Gastroesophageal sphincter (tissue), 4 donors: ENCODE data around the gene SNX5. TPM values are rescaled to one million over a fixed set of nuclear protein-coding genes. Genes with fewer than 3 reads are reported as not detected.
A peak's percentile ranks its signal among the peaks of the same experiment; 100 is the strongest.

Experiments
- ATAC-seq: fragments of 150-250 bp; one replicate; pipeline ENCODE4 v1.9.1; 2016; ENCODE audit warnings: mild to moderate bottlenecking, moderate library complexity
- H3K27ac ChIP-seq, 4 donors: fragments of 200-600 bp; sonication (generic) in 3 of 4; 1 replicate in 3 of 4; 2 replicates in 1 of 4; pipeline ENCODE4 v1.5.1; 2016 to 2019
- H3K27me3 ChIP-seq: fragments of 200-600 bp; sonication (generic); one replicate; pipeline ENCODE4 v1.5.1; 2019
- H3K36me3 ChIP-seq, 2 donors: fragments of 200-600 bp; sonication (generic); one replicate each; pipeline ENCODE4 v1.5.1; 2019; ENCODE audit warnings: control low read depth in 1 of 2
- H3K4me1 ChIP-seq, 3 donors: fragments of 200-600 bp; sonication (generic); 1 replicate in 2 of 3; 2 replicates in 1 of 3; pipeline ENCODE4 v1.5.1; 2016 to 2019; ENCODE audit warnings: control low read depth in 2 of 3
- H3K4me3 ChIP-seq, 2 donors: fragments of 200-600 bp; sonication (generic); one replicate each; pipeline ENCODE4 v1.5.1; 2019; ENCODE audit warnings: mild to moderate bottlenecking in 1 of 2, moderate library complexity in 1 of 2
- H3K9me3 ChIP-seq, 3 donors: fragments of 200-600 bp; sonication (generic); one replicate each; pipeline ENCODE4 v1.5.1; 2017 to 2019; ENCODE audit warnings: control low read depth in 2 of 3
- CTCF ChIP-seq, 4 experiments: fragments of 200-600 bp in 2 of 4; fragments of 450-650 bp in 2 of 4; sonication (generic) in 1 of 4; IDR thresholded peaks; one replicate each; pipeline ENCODE4 v1.5.1; 2017 to 2019; ENCODE audit warnings: antibody characterized with exemption in 4 of 4, mild to moderate bottlenecking in 2 of 4, moderate library complexity in 2 of 4
- EP300 ChIP-seq: sonication (generic); formaldehyde crosslinking; IDR thresholded peaks from one replicate; pipeline ENCODE4 v1.6.1; 2017; ENCODE audit warnings: antibody characterized with exemption, mild to moderate bottlenecking
- POLR2A ChIP-seq, 2 donors: fragments of 450-650 bp; IDR thresholded peaks; one replicate each; pipeline ENCODE4 v1.6.1; 2017; ENCODE audit warnings: antibody characterized with exemption in 2 of 2, mild to moderate bottlenecking in 2 of 2, moderate library complexity in 1 of 2
- POLR2AphosphoS5 ChIP-seq: sonication (generic); formaldehyde crosslinking; IDR thresholded peaks from one replicate; pipeline ENCODE4 v1.6.1; 2017; ENCODE audit warnings: antibody characterized with exemption
- WGBS, 2 donors: methylation state at CpG; one replicate each; pipeline ENCODE4 v1.1.5; 2018; ENCODE audit warnings: low coverage in 1 of 2; 5-methylcytosine and 5-hydroxymethylcytosine counted together
- total RNA-seq, 4 donors: library from RNA; depleted of rRNA; stranded (reverse); fragments of >200 nt; gene quantifications; one replicate each; pipeline ENCODE4 v1.1.0, GENCODE V29; 2016

Gene SNX5
- total RNA-seq, 4 donors from 2014 or later, result 47.5 to 90.9 (median 70.2) TPM

GRCh38 chr20:17938871-17939619 is 29.5 kb downstream of the SNX5 start:
- peak; percentile 64 for ATAC-seq
- Histone ChIP-seq H3K27ac (peak overlapping the region in 2 of 4 donors; percentile 13 to 72), H3K4me1 (peaks cover 0 to 54% (median 33%) of the 10 kb centered on the region in 3 donors)

GRCh38 chr20:17936761-17937732 is 31.5 kb downstream of the SNX5 start:
- TF ChIP-seq POLR2AphosphoS5 (peak; percentile 55), CTCF (IDR thresholded peaks at IDR 0.05) (no peak), EP300 (no peak), POLR2A (IDR thresholded peaks at IDR 0.05) (no peak)
- no peaks in the 10 kb centered on the region for H3K9me3 ChIP-seq

More at GRCh38 chr20:17938871-17939619, 29.5 kb downstream of the SNX5 start:
- Histone ChIP-seq H3K27me3 (no peaks in the 10 kb centered on the region), H3K9me3 (no peaks in the 10 kb centered on the region), H3K36me3 (peaks cover 0 to 38% of the 10 kb centered on the region in 2 donors), H3K4me3 (no peak overlapping the region)
- TF ChIP-seq POLR2A (IDR thresholded peaks at IDR 0.05), result no peak
- TF ChIP-seq EP300, result no peak
- TF ChIP-seq CTCF (IDR thresholded peaks at IDR 0.05), result peak in 3 of 4 experiments; percentile 83 to 89 (median 88)
- no peak for TF ChIP-seq POLR2AphosphoS5
- WGBS, 2 donors, result 11 to 26% methylated on average over 3 of the region's 13 CpGs

GRCh38 chr20:17936286-17936760 is 32.3 kb downstream of the SNX5 start:
- TF ChIP-seq CTCF (IDR thresholded peaks at IDR 0.05), result no peak
- no peak for TF ChIP-seq POLR2AphosphoS5
- TF ChIP-seq EP300, result no peak
- TF ChIP-seq POLR2A (IDR thresholded peaks at IDR 0.05), result no peak
- Histone ChIP-seq H3K27me3 (no peaks in the 10 kb centered on the region), H3K4me1 (peaks cover 0 to 54% (median 33%) of the 10 kb centered on the region in 3 donors), H3K9me3 (peaks cover 0 to 3% (median 0%) of the 10 kb centered on the region in 3 donors), H3K4me3 (no peak overlapping the region), H3K27ac (peak overlapping the region; percentile 41 to 77 (median 68)), H3K36me3 (peaks cover 0 to 11% of the 10 kb centered on the region in 2 donors)
- WGBS, 2 donors, result 36 to 38% methylated on average over 7 of the region's 8 CpGs
- peak; percentile 11 for ATAC-seq

More at GRCh38 chr20:17936761-17937732, 31.5 kb downstream of the SNX5 start:
- no peak overlapping the region for H3K4me3 ChIP-seq
- no peaks in the 10 kb centered on the region for H3K27me3 ChIP-seq
- WGBS, 2 donors, result 19 to 20% methylated on average over 3 to 17 of the region's 19 CpGs
- ATAC-seq, result peak; percentile 80
- H3K27ac ChIP-seq, result peak overlapping the region; percentile 41 to 77 (median 68)
- H3K36me3 ChIP-seq, result peaks cover 0 to 18% of the 10 kb centered on the region in 2 donors
- H3K4me1 ChIP-seq, result peaks cover 0 to 54% (median 33%) of the 10 kb centered on the region in 3 donors

- ATAC-seq, result no peak
- Histone ChIP-seq H3K4me1 (peaks cover 0 to 54% (median 33%) of the 10 kb centered on the region in 3 donors), H3K27ac (peak overlapping the region in 3 of 4 donors; percentile 64 to 77 (median 72)), H3K27me3 (no peaks in the 10 kb centered on the region), H3K4me3 (no peak overlapping the region), H3K9me3 (peaks cover 0 to 5% (median 0%) of the 10 kb centered on the region in 3 donors), H3K36me3 (peaks cover 0 to 6% of the 10 kb centered on the region in 2 donors)
- 65 to 78% methylated on average over 2 to 5 of the region's 9 CpGs for WGBS, 2 donors
- TF ChIP-seq EP300, result no peak
- TF ChIP-seq CTCF (IDR thresholded peaks at IDR 0.05), result no peak
- no peak for TF ChIP-seq POLR2AphosphoS5
- TF ChIP-seq POLR2A (IDR thresholded peaks at IDR 0.05), result no peak
Measured at GRCh38 chr20:17935761-17936160, 32.8 kb downstream of the SNX5 start.
